Lower lobe of right lung (tissue), 2 donors: ENCODE results near the gene KDM4B. TPM values are rescaled to one million over a fixed set of nuclear protein-coding genes. Genes with fewer than 3 reads are reported as not detected.

Source experiments
- ATAC-seq, 2 donors: fragments of 200-7000 bp; cut with Tn5 transposase; one replicate each; pipeline ENCODE4 v1.9.1; 2020 to 2022; ENCODE audit warnings: mild to moderate bottlenecking in 2 of 2, moderate library complexity in 2 of 2
- DNase-seq: peaks from one replicate; pipeline ENCODE4 v3.0.0-alpha.2; 2020
- H3K27ac ChIP-seq: fragments of 200-600 bp; one replicate; pipeline ENCODE4 v1.8.0; 2022
- H3K27me3 ChIP-seq: fragments of 200-600 bp; one replicate; pipeline ENCODE4 v1.8.0; 2022; ENCODE audit warnings: low read depth
- H3K36me3 ChIP-seq: fragments of 200-600 bp; one replicate; pipeline ENCODE4 v1.8.0; 2022; ENCODE audit warnings: mild to moderate bottlenecking
- H3K4me1 ChIP-seq: fragments of 200-600 bp; one replicate; pipeline ENCODE4 v1.8.0; 2022
- H3K4me3 ChIP-seq: fragments of 200-600 bp; one replicate; pipeline ENCODE4 v1.8.0; 2022; ENCODE audit warnings: mild to moderate bottlenecking
- H3K9me3 ChIP-seq: fragments of 200-600 bp; one replicate; pipeline ENCODE4 v1.8.0; 2022
- intact Hi-C: fragments of 100-400 bp; cut with DNase I; formaldehyde crosslinking; loops from one replicate; pipeline ENCODE4 v1.11.0; 2022
- total RNA-seq: library from RNA; stranded (reverse); fragmentation: NEBNext Ultra II Directional; extraction: Animal tissue kit (Norgen Biotek cat#: 25700); gene quantifications from one replicate; pipeline ENCODE4 v1.2.1, GENCODE V29; 2021
- TF ChIP-seq, protein P1 (sequence below): fragments of 200-600 bp; IDR thresholded peaks from one replicate; pipeline ENCODE4 v1.8.0; 2022; ENCODE audit warnings: antibody characterized with exemption, mild to moderate bottlenecking
- donor health status: DM: no; HTN: yes; CAD: no; lungs with severe emphysema.

KDM4B gene
- total RNA-seq, 1 donor from 2014 or later: 40.3 TPM

DNA sequence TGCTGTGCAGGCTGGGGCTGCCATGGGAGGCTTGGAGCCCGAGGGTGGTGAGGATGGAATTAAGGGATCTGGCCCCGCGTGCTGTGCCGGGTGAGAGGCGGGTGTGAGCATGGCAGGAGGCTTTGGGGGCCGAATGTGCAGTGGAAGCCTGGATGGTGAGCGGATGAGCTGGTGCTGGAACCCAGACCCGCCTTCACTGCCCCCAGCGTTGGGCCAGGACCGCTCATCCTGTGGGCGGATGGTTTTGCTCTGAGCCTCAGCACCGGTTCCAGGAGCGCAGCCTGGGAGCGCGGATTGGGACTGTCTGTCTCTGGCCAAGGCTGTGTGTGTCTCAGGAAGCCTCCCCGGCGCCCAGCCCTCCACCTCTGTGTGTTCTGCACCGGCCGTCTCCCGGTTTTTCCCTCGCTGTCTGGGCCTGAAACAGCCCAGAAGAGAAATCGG, 16.7 kb downstream of the KDM4B start:
- Histone ChIP-seq H3K4me3 (no peak overlapping the region), H3K4me1 (peaks cover 44% of the 10 kb centered on the region), H3K9me3 (no peaks in the 10 kb centered on the region), H3K27me3 (no peaks in the 10 kb centered on the region), H3K36me3 (peaks cover 5% of the 10 kb centered on the region), H3K27ac (no peak overlapping the region)
- ATAC-seq (no peak), DNase-seq (no peak)
- TF ChIP-seq, protein P1, sequence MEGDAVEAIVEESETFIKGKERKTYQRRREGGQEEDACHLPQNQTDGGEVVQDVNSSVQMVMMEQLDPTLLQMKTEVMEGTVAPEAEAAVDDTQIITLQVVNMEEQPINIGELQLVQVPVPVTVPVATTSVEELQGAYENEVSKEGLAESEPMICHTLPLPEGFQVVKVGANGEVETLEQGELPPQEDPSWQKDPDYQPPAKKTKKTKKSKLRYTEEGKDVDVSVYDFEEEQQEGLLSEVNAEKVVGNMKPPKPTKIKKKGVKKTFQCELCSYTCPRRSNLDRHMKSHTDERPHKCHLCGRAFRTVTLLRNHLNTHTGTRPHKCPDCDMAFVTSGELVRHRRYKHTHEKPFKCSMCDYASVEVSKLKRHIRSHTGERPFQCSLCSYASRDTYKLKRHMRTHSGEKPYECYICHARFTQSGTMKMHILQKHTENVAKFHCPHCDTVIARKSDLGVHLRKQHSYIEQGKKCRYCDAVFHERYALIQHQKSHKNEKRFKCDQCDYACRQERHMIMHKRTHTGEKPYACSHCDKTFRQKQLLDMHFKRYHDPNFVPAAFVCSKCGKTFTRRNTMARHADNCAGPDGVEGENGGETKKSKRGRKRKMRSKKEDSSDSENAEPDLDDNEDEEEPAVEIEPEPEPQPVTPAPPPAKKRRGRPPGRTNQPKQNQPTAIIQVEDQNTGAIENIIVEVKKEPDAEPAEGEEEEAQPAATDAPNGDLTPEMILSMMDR: no peak
- intact Hi-C loops: no loop called here

DNA sequence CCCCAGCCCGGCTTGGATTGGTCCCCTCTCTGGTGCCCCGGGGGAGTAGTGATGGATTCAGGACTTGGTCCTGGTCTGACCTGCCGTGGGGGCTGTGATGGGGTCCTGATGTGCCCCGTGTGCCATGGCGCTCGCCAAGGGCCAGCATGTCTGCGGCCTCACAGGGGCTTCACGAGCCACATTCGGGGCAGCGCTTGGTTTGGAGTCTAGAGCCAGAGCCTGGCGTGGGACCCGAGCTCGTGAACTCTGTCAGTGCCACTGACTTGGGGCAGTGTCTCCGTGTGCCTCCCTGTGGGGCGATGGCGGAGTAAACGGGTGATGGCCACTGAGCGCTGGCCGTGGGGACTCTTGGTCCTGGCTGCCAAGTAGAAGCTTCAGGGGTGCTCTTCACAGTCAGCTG, 17.1 kb downstream of the KDM4B start:
- H3K27me3 ChIP-seq: no peaks in the 10 kb centered on the region
- H3K27ac ChIP-seq: no peak overlapping the region
- peaks cover 5% of the 10 kb centered on the region for H3K36me3 ChIP-seq
- TF ChIP-seq, protein P1: no peak
- intact Hi-C loops: no loop called here
- no peak for DNase-seq
- H3K4me3 ChIP-seq: no peak overlapping the region
- no peak for ATAC-seq
- H3K9me3 ChIP-seq: no peaks in the 10 kb centered on the region
- H3K4me1 ChIP-seq: peaks cover 44% of the 10 kb centered on the region

DNA sequence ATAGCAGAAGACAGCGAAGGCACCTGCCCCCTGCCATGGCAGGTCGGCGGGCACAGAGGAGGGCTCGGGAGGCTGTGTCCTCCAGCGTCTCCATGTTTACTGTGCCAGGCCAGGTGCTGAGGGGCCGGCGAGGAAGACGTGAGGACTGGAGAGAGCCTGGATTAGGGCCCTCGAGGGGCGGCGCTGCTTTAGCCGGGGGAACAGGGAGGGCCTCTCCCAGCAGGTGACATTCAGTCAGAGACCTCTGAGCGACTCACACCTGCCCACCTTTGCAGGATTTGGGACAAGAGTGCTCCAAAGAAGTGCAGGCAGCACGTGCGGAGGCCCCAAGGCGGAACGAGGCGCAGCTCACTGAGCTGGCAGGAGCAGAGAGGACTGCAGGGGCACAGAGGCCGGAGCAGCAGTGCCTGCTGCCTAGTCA, 17.6 kb downstream of the KDM4B start:
- Histone ChIP-seq H3K9me3 (no peaks in the 10 kb centered on the region), H3K27me3 (no peaks in the 10 kb centered on the region), H3K27ac (no peak overlapping the region), H3K36me3 (peaks cover 5% of the 10 kb centered on the region), H3K4me1 (peaks cover 44% of the 10 kb centered on the region), H3K4me3 (no peak overlapping the region)
- intact Hi-C loops: no loop called here
- TF ChIP-seq, protein P1: no peak
- DNase-seq: no peak
- ATAC-seq: no peak

DNA sequence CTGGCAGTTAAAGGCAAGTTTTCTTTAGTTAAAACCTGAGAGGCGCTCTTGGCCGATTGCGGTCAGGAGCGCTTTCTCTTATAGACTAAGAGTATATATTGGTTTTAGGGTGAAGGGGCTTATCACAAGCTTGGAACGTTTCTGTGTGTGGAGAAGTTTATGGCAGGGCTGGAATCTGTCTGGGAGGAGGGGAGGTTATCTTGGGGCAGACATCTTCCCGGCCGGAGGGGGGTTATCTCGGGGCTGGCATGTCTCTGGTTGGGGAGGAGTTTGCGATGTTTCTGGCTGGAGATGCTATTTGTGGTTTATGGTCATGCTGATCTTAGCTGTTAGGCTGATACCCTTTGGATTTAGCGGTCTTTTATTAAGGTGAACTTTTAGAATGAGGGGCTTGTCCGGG, 18.3 kb downstream of the KDM4B start:
- H3K27ac ChIP-seq: no peak overlapping the region
- peaks cover 44% of the 10 kb centered on the region for H3K4me1 ChIP-seq
- no peak overlapping the region for H3K4me3 ChIP-seq
- peaks cover 5% of the 10 kb centered on the region for H3K36me3 ChIP-seq
- H3K27me3 ChIP-seq: no peaks in the 10 kb centered on the region
- TF ChIP-seq, protein P1: no peak
- ATAC-seq: no peak
- no peaks in the 10 kb centered on the region for H3K9me3 ChIP-seq
- no peak for DNase-seq
- intact Hi-C loops: no loop called here

DNA sequence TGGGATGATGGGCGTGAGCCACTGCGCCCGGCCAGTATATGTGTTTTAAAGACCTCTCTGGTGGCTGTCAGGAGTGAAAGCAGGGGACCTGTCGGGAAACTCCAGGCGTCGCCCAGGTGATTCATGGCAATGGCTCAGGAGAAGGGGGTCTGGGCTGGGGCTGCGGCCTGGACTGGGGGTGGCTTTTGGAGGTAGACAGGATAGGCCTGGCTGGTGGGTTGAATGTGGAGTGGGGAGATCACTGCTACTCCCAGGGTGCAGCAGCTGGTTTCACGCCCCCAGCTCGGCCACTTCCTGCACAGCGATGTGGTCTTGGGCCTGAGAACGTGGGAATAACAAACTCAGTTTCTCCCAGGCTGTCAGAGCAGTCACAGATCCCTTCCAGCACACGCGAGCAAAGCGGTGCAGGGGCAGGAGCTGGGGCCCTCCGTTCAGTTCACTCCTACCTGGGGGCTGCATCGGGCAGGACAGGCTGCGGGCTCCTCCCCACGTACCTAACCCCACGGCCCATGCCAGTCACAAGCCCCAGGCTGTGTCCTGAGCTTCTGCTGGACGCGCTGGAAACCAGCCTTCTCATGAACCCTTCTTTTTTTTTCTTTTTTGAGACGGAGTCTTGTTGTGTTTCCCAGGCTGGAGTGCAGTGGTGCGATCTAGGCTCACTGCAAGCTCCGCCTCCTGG, 18.9 kb downstream of the KDM4B start:
- TF ChIP-seq, protein P1: no peak
- no peak overlapping the region for H3K27ac ChIP-seq
- no peak for DNase-seq
- no peak overlapping the region for H3K4me3 ChIP-seq
- H3K36me3 ChIP-seq: peaks cover 5% of the 10 kb centered on the region
- H3K4me1 ChIP-seq: peaks cover 44% of the 10 kb centered on the region
- H3K27me3 ChIP-seq: no peaks in the 10 kb centered on the region
- no peaks in the 10 kb centered on the region for H3K9me3 ChIP-seq
- ATAC-seq: no peak
- intact Hi-C loops: no loop called here
